Testis (tissue), 3 donors: Measurements from ENCODE around the gene FAM120A. TPM values are rescaled to one million over a fixed set of nuclear protein-coding genes. Genes with fewer than 3 reads are reported as not detected.
A peak's percentile ranks its signal among the peaks of the same experiment; 100 is the strongest.

Source experiments
- DNase-seq: peaks from one replicate; pipeline ENCODE4 v3.0.0-alpha.2; 2019
- H3K27ac ChIP-seq, 2 donors: fragments of 200-600 bp; sonication (generic); one replicate each; pipeline ENCODE4 v1.5.1; 2019
- H3K27me3 ChIP-seq: fragments of 200-600 bp; sonication (generic); one replicate; pipeline ENCODE4 v1.5.1; 2019
- H3K36me3 ChIP-seq: fragments of 200-600 bp; sonication (generic); one replicate; pipeline ENCODE4 v1.5.1; 2017; ENCODE audit warnings: low read depth; ENCODE audit errors: missing control alignments
- H3K4me1 ChIP-seq: fragments of 200-600 bp; sonication (generic); one replicate; pipeline ENCODE4 v1.5.1; 2019
- H3K4me3 ChIP-seq, 2 donors: fragments of 200-600 bp; sonication (generic); one replicate each; pipeline ENCODE4 v1.5.1; 2017 to 2019
- H3K9me3 ChIP-seq: fragments of 200-600 bp; sonication (generic); one replicate; pipeline ENCODE4 v1.5.1; 2017
- CTCF ChIP-seq, 3 experiments: fragments of 450-650 bp in 2 of 3; fragments of 200-600 bp in 1 of 3; sonication (generic) in 1 of 3; IDR thresholded peaks; one replicate each; pipeline ENCODE4 v1.5.1; 2016 to 2019; ENCODE audit warnings: antibody characterized with exemption in 3 of 3, mild to moderate bottlenecking in 2 of 3, moderate library complexity in 1 of 3
- POLR2A ChIP-seq: fragments of 450-650 bp; IDR thresholded peaks from one replicate; pipeline ENCODE4 v1.6.1; 2017; ENCODE audit warnings: antibody characterized with exemption, mild to moderate bottlenecking, moderate library complexity
- WGBS, 2 donors: methylation state at CpG; one replicate each; pipeline ENCODE4 v1.1.5; 2018; 5-methylcytosine and 5-hydroxymethylcytosine counted together
- intact Hi-C: fragments of 100-400 bp; cut with DNase I; formaldehyde crosslinking; loops from one replicate; pipeline ENCODE4 v1.15.1; 2023; ENCODE audit warnings: low total_unique reads
- polyA plus RNA-seq: library from polyadenylated mRNA; stranded (reverse); fragments of 350-450 nt; fragmentation: Illumina TruSeq; extraction: RNeasy Lipid Tissue Mini Kit (QIAGEN cat#74804); gene quantifications from one replicate; pipeline ENCODE4 v1.2.3, GENCODE V29; 2014; ENCODE audit warnings: low read depth, low replicate concordance; ENCODE audit not compliant: insufficient read depth
- total RNA-seq, 2 donors: library from RNA; depleted of rRNA; stranded (reverse); fragments of >200 nt; gene quantifications; one replicate each; pipeline ENCODE4 v1.2.3, GENCODE V29; 2016

Gene FAM120A
- total and polyA plus RNA-seq, 3 donors from 2014 or later: 39.3 to 81.5 (median 73.9) TPM

- WGBS, 2 donors: 0 to 1% methylated on average over 32 to 34 of the region's 34 CpGs
- intact Hi-C loops: loop anchor here (10.0 kb wide), 1 partner anchor 112 kb away; no protein-coding TSS in a partner anchor
Measured at GRCh38 chr9:93453047-93453914, 1.8 kb downstream of the FAM120A start, which contains the start of gene FAM120AOS. Gene FAM120AOS, minus strand, starts transcription at chr9:93453581. Its CDS starts 872 bp downstream, at chr9:93452709.

GRCh38 chr9:93456022-93456421, 4.5 kb downstream of the FAM120A start:
- Histone ChIP-seq H3K27me3 (no peaks in the 10 kb centered on the region), H3K27ac (no peak overlapping the region), H3K4me3 (no peak overlapping the region), H3K9me3 (no peaks in the 10 kb centered on the region), H3K36me3 (no peaks in the 10 kb centered on the region), H3K4me1 (peaks cover 9% of the 10 kb centered on the region)
- intact Hi-C loops: loop anchor here (10.0 kb wide), 1 partner anchor 109 kb away; no protein-coding TSS in a partner anchor
- 90 to 97% methylated on average over 1 of the region's 1 CpG for WGBS, 2 donors
- TF ChIP-seq POLR2A: no peak
- TF ChIP-seq CTCF (IDR thresholded peaks at IDR 0.05): no peak
- DNase-seq: no peak

More at GRCh38 chr9:93453047-93453914, 1.8 kb downstream of the FAM120A start, which contains the start of gene FAM120AOS:
- TF ChIP-seq CTCF (IDR thresholded peaks at IDR 0.05) (no peak), POLR2A (no peak)
- Histone ChIP-seq H3K27ac (peak within 1 kb of the TSS; percentile 83 to 94), H3K36me3 (no peaks in the 10 kb centered on the region), H3K27me3 (no peaks in the 10 kb centered on the region), H3K4me1 (peaks cover 18% of the 10 kb centered on the region), H3K9me3 (no peaks in the 10 kb centered on the region), H3K4me3 (peak within 1 kb of the TSS; percentile 67 to 73)
- peak; percentile 99 for DNase-seq

- Histone ChIP-seq H3K27ac (no peak overlapping the region), H3K9me3 (no peaks in the 10 kb centered on the region), H3K27me3 (no peaks in the 10 kb centered on the region), H3K36me3 (no peaks in the 10 kb centered on the region), H3K4me1 (peaks cover 9% of the 10 kb centered on the region), H3K4me3 (no peak overlapping the region)
- WGBS, 2 donors: 72 to 92% methylated on average over 2 of the region's 2 CpGs
- TF ChIP-seq POLR2A: no peak
- TF ChIP-seq CTCF (IDR thresholded peaks at IDR 0.05): no peak
- DNase-seq: no peak
- intact Hi-C loops: loop anchor here (10.0 kb wide), 1 partner anchor 108 kb away; no protein-coding TSS in a partner anchor
Measured at GRCh38 chr9:93456504-93456903, 5.0 kb downstream of the FAM120A start.

- no peak overlapping the region for H3K27ac ChIP-seq
- intact Hi-C loops: loop anchor here (10.0 kb wide), 1 partner anchor 108 kb away; no protein-coding TSS in a partner anchor
- no peak for TF ChIP-seq CTCF (IDR thresholded peaks at IDR 0.05)
- no peak for TF ChIP-seq POLR2A
Measured at GRCh38 chr9:93457006-93457405, 5.5 kb downstream of the FAM120A start.

More at GRCh38 chr9:93457006-93457405, 5.5 kb downstream of the FAM120A start:
- WGBS, 2 donors: 75 to 85% methylated on average over 1 of the region's 1 CpG
- no peaks in the 10 kb centered on the region for H3K27me3 ChIP-seq
- no peak for DNase-seq
- no peaks in the 10 kb centered on the region for H3K9me3 ChIP-seq
- H3K4me1 ChIP-seq: peaks cover 9% of the 10 kb centered on the region
- H3K4me3 ChIP-seq: no peak overlapping the region
- H3K36me3 ChIP-seq: no peaks in the 10 kb centered on the region
